GM18508 (cell line): ENCODE results near the gene TCF15.

Source experiments
- ATAC-seq: cut with Tn5 transposase; IDR thresholded peaks from one replicate; pipeline ENCODE4 v1.9.1; 2021; ENCODE audit warnings: moderate number of reproducible peaks; ENCODE audit not compliant: insufficient read depth, unreplicated experiment

TCF15 gene

DNA sequence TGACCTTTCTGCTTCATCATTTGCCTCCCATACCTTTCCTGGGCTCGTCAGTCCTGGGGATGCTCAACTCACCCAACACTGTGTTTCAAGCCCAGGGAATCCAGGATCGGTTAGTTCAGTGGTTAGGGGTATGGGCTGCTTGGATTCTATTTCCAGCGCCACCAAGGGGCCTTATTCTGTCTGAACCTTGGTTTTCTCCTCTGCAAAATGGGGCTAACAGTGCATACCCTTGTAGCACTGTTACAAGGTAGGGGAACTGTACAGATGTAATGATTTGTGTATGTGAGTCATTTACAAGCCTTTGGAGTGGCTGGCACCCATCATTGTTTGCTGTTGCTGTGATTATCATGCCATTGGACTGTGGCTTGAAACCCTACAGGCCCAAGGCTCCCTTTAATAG is 52.0 kb downstream of the TCF15 start:
- no peak for ATAC-seq

DNA sequence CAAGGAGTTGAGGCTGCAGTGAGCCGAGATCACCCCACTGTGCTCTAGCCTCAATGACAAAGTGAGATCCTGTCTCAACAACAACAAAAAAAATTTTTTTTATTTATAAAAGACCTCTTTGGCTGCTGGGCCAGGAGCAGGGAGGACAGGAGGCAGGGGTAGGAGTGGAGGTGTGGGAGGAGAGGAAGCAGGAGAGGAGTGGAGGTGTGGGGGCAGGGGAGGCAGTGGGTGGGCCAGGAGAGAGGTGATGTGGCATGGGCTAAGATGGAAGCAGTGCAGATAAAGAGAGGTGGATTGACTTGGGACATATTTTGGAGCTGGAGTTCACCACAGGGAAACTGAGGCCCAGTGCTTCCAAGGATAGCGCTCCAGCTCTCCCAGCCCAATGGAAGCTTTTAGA is 53.1 kb downstream of the TCF15 start:
- no peak for ATAC-seq

DNA sequence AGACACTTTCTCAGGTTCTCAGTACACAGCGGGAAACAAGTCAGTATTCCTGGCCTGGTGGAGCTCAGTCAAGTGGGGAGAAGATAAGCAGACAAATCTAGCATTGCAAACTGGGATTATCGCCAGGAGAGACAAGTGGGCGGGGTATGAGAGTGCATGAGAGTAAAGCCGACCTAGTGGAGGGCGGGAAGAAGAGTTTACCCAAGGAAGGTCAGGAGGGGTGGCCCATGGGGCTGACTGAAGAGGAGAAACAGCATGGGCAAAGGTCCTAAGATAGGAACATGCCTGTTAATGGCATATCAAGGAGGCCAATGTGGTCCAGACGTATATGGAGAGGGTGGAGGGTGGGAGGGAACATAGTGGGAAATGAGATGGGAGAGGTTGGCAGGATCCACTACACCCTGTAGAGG is 54.1 kb downstream of the TCF15 start:
- no peak for ATAC-seq
